Parathyroid adenoma (tissue), 2 donors: ENCODE results near the gene LCN6.

Source experiments
- H2AFZ ChIP-seq: fragments of 300-600 bp; sonication (generic); one replicate; pipeline ENCODE4 v1.7.0; 2017; ENCODE audit warnings: antibody characterized with exemption, mild to moderate bottlenecking
- H3K27ac ChIP-seq: fragments of 300-600 bp; sonication (generic); one replicate; pipeline ENCODE4 v1.7.0; 2017
- H3K27me3 ChIP-seq: fragments of 300-600 bp; sonication (generic); one replicate; pipeline ENCODE4 v1.7.0; 2017; ENCODE audit warnings: low read length; ENCODE audit not compliant: control insufficient read depth, insufficient read depth
- H3K36me3 ChIP-seq: fragments of 300-600 bp; sonication (generic); one replicate; pipeline ENCODE4 v1.7.0; 2017; ENCODE audit warnings: low read length; ENCODE audit not compliant: control insufficient read depth, insufficient read depth
- H3K4me1 ChIP-seq: fragments of 300-600 bp; sonication (generic); one replicate; pipeline ENCODE4 v1.7.0; 2017; ENCODE audit warnings: control low read depth
- H3K4me2 ChIP-seq: fragments of 300-600 bp; sonication (generic); one replicate; pipeline ENCODE4 v1.7.0; 2017; ENCODE audit warnings: low read length
- H3K4me3 ChIP-seq: fragments of 300-600 bp; sonication (generic); one replicate; pipeline ENCODE4 v1.7.0; 2017; ENCODE audit warnings: low read depth, low read length
- H3K79me2 ChIP-seq: fragments of 300-600 bp; sonication (generic); one replicate; pipeline ENCODE4 v1.7.0; 2017; ENCODE audit warnings: control low read depth
- H3K9ac ChIP-seq: fragments of 300-600 bp; sonication (generic); one replicate; pipeline ENCODE4 v1.7.0; 2017; ENCODE audit warnings: mild to moderate bottlenecking
- H3K9me3 ChIP-seq: fragments of 300-600 bp; sonication (generic); one replicate; pipeline ENCODE4 v1.7.0; 2017; ENCODE audit warnings: low read length; ENCODE audit not compliant: control insufficient read depth
- CTCF ChIP-seq: fragments of 300-600 bp; sonication (generic); IDR thresholded peaks from one replicate; pipeline ENCODE4 v1.7.0; 2017; ENCODE audit warnings: antibody characterized with exemption, mild to moderate bottlenecking
- donor health status: primary hyperparathyroidism.

LCN6 gene

GRCh38 chr9:136698635-136699246 is 49.6 kb downstream of the LCN6 start:
- no peak overlapping the region for H2AFZ ChIP-seq
- no peaks in the 10 kb centered on the region for H3K36me3 ChIP-seq
- no peaks in the 10 kb centered on the region for H3K27me3 ChIP-seq
- TF ChIP-seq CTCF: no peak
- H3K4me1 ChIP-seq: no peaks in the 10 kb centered on the region
- no peak overlapping the region for H3K4me3 ChIP-seq
- H3K79me2 ChIP-seq: no peaks in the 10 kb centered on the region
- no peak overlapping the region for H3K9ac ChIP-seq
- no peak overlapping the region for H3K27ac ChIP-seq
- no peaks in the 10 kb centered on the region for H3K9me3 ChIP-seq
- no peak overlapping the region for H3K4me2 ChIP-seq

- H3K79me2 ChIP-seq: no peaks in the 10 kb centered on the region
- TF ChIP-seq CTCF: no peak
- no peaks in the 10 kb centered on the region for H3K27me3 ChIP-seq
- no peak overlapping the region for H3K9ac ChIP-seq
- no peaks in the 10 kb centered on the region for H3K36me3 ChIP-seq
- no peak overlapping the region for H2AFZ ChIP-seq
- H3K27ac ChIP-seq: no peak overlapping the region
- no peak overlapping the region for H3K4me3 ChIP-seq
- no peaks in the 10 kb centered on the region for H3K9me3 ChIP-seq
- no peaks in the 10 kb centered on the region for H3K4me1 ChIP-seq
- H3K4me2 ChIP-seq: no peak overlapping the region
These were observed 50.4 kb downstream of the LCN6 start for GRCh38 chr9:136697821-136698526.

DNA sequence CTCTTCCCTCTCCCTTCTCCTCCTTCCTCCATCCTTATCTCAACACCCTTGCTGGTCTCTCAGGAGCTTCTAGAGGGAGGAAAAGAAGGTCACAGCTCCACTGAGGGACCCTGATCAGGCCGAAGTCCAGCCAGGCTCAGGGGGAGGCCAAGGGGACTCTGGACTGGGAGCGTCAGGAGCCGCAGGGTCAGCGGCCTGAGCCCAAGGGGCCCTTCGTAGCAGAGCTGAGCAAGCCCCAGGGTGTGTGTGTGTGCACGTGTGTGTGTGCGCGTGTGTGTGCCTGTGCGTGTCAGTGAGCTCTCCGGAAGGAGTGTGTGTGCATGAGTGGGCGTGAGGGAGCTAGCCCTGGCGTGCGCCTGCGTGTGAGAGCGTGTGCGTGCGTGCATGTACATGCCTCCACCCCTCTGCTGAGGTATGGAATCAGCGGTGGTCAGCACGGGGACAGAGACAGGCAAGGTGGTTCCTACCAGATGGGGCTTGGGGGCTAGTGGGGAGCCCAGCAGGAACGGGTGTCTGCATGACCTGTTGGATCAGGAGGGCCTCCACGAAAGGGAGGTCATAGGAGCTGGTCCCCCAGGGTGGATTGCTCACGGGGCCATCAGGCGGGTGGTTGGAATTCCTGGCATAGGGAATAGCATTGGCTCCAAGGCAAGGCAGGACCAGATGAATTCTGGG is 51.0 kb downstream of the LCN6 start:
- H3K9ac ChIP-seq: no peak overlapping the region
- no peaks in the 10 kb centered on the region for H3K4me1 ChIP-seq
- no peak for TF ChIP-seq CTCF
- no peak overlapping the region for H2AFZ ChIP-seq
- no peak overlapping the region for H3K27ac ChIP-seq
- no peaks in the 10 kb centered on the region for H3K9me3 ChIP-seq
- no peaks in the 10 kb centered on the region for H3K36me3 ChIP-seq
- H3K4me3 ChIP-seq: no peak overlapping the region
- no peaks in the 10 kb centered on the region for H3K27me3 ChIP-seq
- no peak overlapping the region for H3K4me2 ChIP-seq
- H3K79me2 ChIP-seq: no peaks in the 10 kb centered on the region

GRCh38 chr9:136696502-136696901 is 51.8 kb downstream of the LCN6 start:
- Histone ChIP-seq H3K27ac (no peak overlapping the region), H3K9ac (no peak overlapping the region), H3K4me1 (no peaks in the 10 kb centered on the region), H3K36me3 (no peaks in the 10 kb centered on the region), H2AFZ (no peak overlapping the region), H3K4me3 (no peak overlapping the region), H3K9me3 (no peaks in the 10 kb centered on the region), H3K27me3 (no peaks in the 10 kb centered on the region), H3K79me2 (no peaks in the 10 kb centered on the region), H3K4me2 (no peak overlapping the region)
- no peak for TF ChIP-seq CTCF
